GM19035 (cell line): ENCODE data around the gene PTPN12.
"Not testable (repeated sequence)": the region's sequence is repeated elsewhere in the genome, so short reads cannot be mapped to it uniquely, and the experiment has no call there.

Source experiments
- ATAC-seq: cut with Tn5 transposase; IDR thresholded peaks from one replicate; pipeline ENCODE4 v1.9.1; 2021; ENCODE audit not compliant: unreplicated experiment

Gene PTPN12

GRCh38 chr7:77537778-77538280 lies 734 bp downstream of the PTPN12 start:
- peak; percentile 4 for ATAC-seq

- ATAC-seq = no peak
Observed at GRCh38 chr7:77538281-77539212, 1.5 kb downstream of the PTPN12 start.

DNA sequence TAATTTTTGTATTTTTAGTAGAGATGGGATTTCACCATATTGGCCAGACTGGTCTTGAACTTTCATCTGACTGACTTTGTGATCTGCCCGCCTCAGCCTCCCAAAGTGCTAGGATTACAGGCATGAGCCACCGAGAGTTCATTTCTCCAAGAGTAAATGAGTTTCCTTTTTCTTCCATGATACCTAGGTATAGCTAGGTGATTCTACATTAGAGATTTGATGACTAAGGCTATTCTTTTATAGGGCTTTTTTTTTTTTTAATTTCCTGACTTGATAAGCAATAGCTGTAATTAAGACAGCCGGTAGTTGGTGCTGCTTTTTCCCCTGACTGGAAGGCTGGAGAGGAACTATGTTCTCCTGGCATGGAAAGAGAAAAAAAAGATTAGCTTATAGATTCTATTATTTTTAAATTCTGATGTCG lies 3.3 kb downstream of the PTPN12 start:
- no peak for ATAC-seq

DNA sequence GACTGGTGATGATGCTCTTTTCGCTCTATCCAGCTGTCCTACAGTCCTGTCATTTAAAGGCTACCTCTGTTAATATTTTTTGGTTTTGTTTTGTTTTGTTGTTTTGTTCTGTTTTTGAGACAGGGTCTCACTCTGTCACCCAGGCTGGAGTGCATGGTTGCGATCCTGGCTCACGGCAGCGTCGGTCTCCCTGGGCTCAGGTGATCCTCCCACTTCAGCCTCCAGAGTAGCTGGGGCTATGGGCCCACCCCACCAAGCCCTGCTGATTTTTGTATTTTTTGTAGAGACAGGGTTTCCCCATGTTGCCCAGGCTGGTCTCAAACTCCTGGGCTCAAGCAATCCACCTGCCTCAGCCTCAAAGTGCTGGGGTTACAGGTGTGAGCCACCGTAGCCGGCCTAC lies 3.9 kb downstream of the PTPN12 start:
- not testable (repeated sequence) for ATAC-seq

DNA sequence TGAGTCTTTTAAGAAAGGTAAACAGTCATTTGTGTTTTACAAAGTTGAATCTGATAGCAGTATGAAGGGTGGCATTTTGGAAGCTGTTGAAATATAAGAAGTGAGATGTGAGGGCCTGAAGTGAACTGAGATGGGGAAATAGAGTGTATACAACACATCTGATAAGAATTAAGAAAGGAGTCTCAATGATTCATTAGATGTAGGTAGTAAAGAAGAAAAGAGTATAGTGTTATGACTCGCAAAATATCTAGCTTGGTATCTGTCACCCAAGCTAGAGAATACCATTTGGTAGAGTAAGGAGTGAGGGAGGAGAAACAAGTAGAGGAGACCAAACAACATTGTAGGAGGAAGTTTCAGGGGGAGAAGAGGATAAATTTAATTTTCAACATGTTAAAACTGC lies 5.3 kb downstream of the PTPN12 start:
- ATAC-seq = no peak

DNA sequence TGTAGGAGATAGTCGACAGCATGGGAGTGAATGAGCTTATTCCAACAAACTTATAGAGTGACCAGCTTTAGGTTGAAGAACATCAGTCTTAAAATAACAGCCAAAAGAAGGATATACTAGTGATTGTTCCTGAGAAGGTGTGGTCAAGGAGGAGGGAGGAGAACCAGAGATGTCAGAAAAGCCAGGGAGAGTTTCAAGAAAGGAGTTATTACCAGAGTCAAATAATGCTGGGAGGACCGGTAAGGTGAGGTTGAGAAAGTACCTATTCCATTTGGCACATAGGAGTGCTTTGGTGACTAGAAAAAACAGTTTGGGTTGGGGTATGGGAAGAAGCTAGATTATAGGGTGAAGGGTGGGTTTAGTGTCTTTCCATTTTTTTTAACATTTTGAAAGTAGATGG lies 5.8 kb downstream of the PTPN12 start:
- no peak for ATAC-seq

DNA sequence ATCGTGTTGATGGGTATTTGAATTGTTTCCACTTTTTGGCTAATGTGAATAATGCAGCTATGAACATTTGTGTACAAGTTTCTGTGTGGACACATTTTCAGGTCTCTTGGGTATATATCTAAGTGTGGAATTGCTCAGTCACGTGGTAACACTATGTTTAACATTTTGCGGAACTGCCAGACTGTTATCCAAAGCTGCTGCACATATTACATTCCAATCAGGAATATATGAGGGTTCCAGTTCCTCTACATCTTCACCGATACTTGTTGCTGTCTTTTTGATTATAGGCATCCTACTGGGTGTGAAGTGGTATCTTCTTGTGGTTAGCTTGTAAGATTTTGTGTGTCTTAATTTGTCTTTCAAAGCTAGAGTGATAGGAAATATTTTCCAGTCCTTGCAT lies 6.8 kb downstream of the PTPN12 start:
- no peak for ATAC-seq

DNA sequence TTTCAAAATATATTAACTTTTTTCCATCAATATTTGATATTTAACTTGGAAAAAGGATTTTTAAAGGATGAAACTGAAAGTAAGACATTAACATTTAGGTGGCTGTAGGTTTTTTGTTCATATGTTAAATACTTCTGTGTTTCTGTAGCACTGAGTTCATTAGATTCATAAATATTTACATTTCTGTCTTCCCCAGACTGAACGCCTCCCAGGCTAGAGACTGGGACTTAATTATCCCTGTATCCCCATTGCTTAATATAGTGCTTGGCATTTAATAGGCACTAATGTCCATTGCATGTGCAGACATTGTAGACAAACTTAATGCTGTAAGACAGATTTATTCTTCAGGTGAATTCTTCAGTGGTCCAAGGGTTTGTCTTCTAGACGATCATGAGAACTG lies 7.4 kb downstream of the PTPN12 start:
- ATAC-seq = no peak

- ATAC-seq = no peak
Observed at GRCh38 chr7:77548206-77548605, 11.1 kb downstream of the PTPN12 start.

DNA sequence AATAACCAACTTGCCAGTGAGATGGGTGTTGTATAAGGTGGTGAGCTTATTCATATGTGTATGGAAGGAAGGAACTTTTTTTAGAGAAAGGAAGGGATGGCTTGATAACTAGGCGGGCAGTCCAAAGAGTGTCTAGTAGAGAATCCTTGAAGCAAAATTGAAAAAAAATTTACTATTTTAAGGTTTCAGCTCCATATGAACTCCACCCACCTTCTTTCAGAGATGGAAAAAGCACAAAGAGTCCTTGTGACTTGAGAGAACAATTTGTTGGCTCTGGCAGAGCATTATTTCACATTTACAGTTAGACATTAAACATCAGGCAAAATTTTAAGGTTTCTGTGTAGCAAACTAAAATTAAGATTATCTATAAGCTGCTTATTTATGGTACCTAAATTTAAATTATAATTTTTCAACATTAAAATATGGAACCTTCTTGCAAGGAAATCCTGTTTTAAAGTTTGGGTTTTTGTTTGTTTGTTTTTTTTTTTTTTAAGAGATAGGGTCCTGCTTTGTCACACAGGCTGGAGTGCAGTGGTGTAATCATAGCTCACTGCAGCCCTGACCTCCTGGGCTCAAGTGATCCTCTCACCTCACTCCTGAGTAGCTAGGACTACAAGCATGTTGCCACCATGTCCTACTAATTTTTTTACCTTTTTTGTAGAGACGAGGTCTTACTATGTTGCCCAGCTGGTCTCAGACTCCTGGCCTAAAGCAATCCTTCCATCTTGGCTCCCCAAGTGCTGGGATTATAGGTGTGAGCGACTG lies 12.2 kb downstream of the PTPN12 start:
- no peak for ATAC-seq

- no peak for ATAC-seq
Observed at GRCh38 chr7:77550586-77550985, 13.5 kb downstream of the PTPN12 start.

DNA sequence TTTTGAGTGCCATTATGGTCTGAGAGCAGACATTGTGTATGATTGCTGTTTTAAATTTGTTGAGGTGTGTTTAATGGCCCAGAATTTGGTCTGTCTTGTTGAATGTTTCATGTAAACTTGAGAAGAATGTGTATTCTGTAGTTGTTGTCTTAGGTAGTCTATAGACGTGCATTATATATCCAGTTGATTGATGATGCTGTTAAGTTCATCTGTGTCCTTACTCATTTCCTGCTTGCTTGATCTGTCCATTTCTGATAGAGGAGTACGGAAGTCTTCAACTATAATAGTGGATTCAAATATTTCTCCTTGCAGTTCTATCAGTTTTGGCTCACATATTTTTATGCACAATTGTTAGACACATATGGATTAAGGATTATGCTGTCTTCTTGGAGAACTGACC lies 16.0 kb downstream of the PTPN12 start:
- no peak for ATAC-seq

GRCh38 chr7:77558284-77558967 lies 21.3 kb downstream of the PTPN12 start:
- ATAC-seq = no peak

DNA sequence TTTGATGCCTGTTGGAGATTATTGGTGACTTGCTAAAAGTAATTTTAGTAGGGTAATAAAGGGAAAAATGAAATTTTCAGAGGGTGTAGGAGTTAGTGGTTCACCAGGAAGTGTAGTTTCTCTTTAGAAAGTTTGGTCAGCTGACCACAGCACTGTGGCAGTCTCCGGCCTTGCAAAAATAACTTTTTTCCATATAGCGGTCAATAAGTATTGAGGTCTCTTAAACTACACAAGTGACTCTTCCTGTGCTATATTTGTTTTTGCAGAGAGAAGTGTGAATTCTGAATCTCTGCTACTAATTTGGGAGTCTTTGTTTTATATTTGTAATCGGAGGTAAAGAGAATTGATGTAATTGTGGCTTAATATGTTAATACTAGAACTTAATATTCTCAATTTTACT lies 24.3 kb downstream of the PTPN12 start:
- peak; percentile 87 for ATAC-seq

GRCh38 chr7:77563275-77563674 lies 26.2 kb downstream of the PTPN12 start:
- ATAC-seq = no peak

DNA sequence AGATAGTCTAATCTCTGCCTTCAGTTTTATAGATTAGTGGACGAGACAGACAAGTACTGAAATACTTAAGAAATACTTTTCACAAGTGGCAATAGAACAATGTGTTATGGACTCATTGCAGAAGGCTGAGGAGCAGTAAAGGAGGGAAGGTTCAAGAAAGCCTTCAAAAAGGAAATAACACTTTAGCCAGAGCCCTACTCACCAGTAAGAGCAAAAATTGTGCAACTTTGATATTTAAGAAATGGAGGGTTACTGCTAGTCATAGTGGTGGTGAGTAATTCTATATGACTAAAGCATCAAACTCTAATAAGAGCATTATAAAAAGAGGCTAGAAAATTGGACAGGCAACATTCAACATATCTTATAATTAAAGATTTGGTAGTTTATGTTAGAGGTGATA lies 28.8 kb downstream of the PTPN12 start:
- no peak for ATAC-seq

- no peak for ATAC-seq
Observed at GRCh38 chr7:77566421-77566820, 29.3 kb downstream of the PTPN12 start.

DNA sequence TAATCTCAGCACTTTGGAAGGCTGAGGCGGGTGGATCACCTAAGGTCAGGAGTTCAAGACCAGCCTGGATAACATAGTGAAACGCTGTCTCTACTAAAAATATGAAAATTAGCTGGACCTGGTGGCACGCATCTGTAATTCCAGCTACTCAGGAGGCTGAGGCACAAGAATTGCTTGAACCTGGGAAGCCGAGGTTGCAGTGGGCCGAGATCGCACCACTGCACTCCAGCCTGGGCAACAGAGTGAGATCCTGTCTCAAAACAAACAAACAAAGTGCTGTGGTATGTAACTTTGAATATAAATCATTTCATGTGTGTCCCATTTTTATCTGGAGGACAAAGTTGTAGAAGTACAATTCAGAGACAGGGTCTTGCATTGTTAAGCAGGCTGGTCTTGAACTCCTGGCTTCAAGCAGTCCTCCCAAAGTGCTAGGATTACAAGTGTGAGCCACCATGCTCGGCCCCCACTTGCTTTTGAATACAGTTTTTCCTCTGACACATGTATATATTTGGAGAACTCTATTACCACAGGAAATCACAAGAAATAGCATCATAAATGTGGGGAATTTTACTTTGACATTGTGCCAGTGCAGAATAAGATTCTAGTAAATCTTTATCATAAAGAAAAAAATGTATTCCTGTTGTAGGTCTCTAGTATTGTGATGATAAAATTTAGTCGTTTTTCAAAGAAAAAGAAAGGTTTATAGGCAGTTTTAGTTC lies 32.6 kb downstream of the PTPN12 start:
- ATAC-seq = no peak

DNA sequence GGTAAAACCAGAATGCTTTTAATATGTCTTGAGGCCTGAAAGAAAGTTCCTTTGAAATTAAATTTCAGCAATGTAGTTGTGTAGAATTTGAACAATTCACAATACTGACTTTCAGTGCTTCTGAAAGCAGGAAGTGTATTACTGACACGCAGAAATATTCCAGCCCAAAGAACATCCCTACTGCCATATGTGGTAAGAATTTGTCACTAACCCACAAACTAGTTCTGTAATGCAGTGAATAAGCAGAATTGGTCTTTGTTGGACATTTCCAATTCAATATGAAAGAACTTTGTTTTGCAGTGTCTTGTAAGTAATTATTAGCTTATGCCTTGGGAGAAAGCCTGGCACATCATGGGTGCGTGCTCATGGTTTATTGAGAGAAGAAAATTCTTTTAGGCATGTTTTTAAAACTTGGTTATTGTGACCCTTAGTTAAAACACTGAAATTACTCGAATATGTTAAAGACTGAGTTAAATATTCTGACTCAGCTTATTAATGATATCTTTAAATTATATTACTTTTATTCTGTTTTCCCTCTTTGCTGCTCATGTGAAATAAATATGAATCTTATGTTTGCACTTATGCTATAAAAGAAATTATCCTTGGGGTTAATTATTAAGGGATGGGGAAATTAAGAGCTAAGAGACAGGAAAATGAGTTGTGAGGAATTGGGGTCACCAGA lies 33.4 kb downstream of the PTPN12 start:
- no peak for ATAC-seq

DNA sequence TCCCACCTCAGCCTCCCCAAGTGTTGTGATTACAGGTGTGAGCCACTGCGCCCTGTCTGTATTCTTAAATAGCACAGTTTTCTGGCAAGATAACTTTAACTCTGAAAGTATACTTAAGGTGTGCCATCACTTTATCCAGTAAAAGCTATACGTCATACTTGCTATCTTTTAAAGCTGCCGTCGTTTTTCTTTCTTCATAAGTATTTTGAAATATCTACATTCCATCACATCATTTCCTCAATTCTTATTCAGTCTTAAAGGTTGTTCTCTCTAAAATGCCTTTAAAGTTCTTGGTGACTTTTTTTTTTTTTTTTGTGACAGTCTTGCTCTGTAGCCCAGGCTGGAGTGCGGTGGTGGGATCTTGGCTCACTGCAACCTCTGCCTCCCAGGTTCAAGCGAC lies 34.7 kb downstream of the PTPN12 start:
- no peak for ATAC-seq
